HEK293 (cell line): Measurements from ENCODE around the gene HMGB2.

Experiments
- CTCF ChIA-PET: fragments of 350-600 bp; formaldehyde crosslinking; extraction: SDS; loops from one replicate; lab custom pipeline; 2021; ENCODE audit warnings: antibody characterized with exemption; lab: Yijun Ruan, JAX
- POLR2A ChIA-PET: fragments of 300-600 bp; formaldehyde crosslinking; extraction: SDS; loops from one replicate; lab custom pipeline; 2020; ENCODE audit warnings: antibody characterized with exemption, inconsistent platforms; lab: Yijun Ruan, JAX
- H3K27ac ChIP-seq: fragments of 200-500 bp; sonication (Bioruptor generic); 2 replicates; pipeline ENCODE4 v1.5.1; 2014; ENCODE audit warnings: low read depth, low read length, control low read depth, inconsistent platforms; ENCODE audit errors: extremely low read depth
- H3K36me3 ChIP-seq, 2 experiments: fragments of 200-500 bp in 1 of 2; sonication (Bioruptor generic) in 1 of 2; 1 replicate in 1 of 2; 2 replicates in 1 of 2; pipeline ENCODE4 v1.5.1; 2014 to 2017; ENCODE audit warnings: inconsistent platforms in 2 of 2, low read length in 2 of 2; ENCODE audit not compliant: control insufficient read depth in 2 of 2, insufficient read depth in 1 of 2
- H3K4me1 ChIP-seq: fragments of 200-500 bp; sonication (Bioruptor generic); 2 replicates; pipeline ENCODE4 v1.5.1; 2014; ENCODE audit warnings: mild to moderate bottlenecking, low read length, inconsistent platforms; ENCODE audit not compliant: control insufficient read depth, insufficient read depth
- H3K4me3 ChIP-seq: 2 replicates; pipeline ENCODE4 v1.5.1; 2011; ENCODE audit warnings: low read depth, mild to moderate bottlenecking, control low read depth, low read length, moderate library complexity
- H3K9me3 ChIP-seq: fragments of 200-500 bp; sonication (Bioruptor generic); 2 replicates; pipeline ENCODE4 v1.5.1; 2014; ENCODE audit warnings: low read depth, low read length, inconsistent platforms; ENCODE audit not compliant: control insufficient read depth, insufficient read depth
- BCL6B ChIP-seq: fragments of 450-650 bp; formaldehyde crosslinking; IDR thresholded peaks from 2 replicates; pipeline ENCODE4 v1.5.1; 2017; ENCODE audit warnings: missing biosample characterization, missing genetic modification characterization
- KLF17 ChIP-seq: fragments of 450-650 bp; formaldehyde crosslinking; IDR thresholded peaks from 2 replicates; pipeline ENCODE4 v1.5.1; 2016; ENCODE audit warnings: missing biosample characterization, missing genetic modification characterization
- ZBTB49 ChIP-seq: fragments of 450-650 bp; formaldehyde crosslinking; IDR thresholded peaks from 2 replicates; pipeline ENCODE4 v1.5.1; 2016; ENCODE audit warnings: missing biosample characterization, missing genetic modification characterization, low read depth
- ZNF146 ChIP-seq: fragments of 450-650 bp; formaldehyde crosslinking; IDR thresholded peaks from 2 replicates; pipeline ENCODE4 v1.5.1; 2016; ENCODE audit warnings: missing biosample characterization, missing genetic modification characterization
- ZNF202 ChIP-seq: fragments of 450-650 bp; formaldehyde crosslinking; IDR thresholded peaks from 2 replicates; pipeline ENCODE4 v1.5.1; 2016; ENCODE audit warnings: missing biosample characterization, missing genetic modification characterization, borderline replicate concordance
- ZNF211 ChIP-seq: fragments of 450-650 bp; formaldehyde crosslinking; IDR thresholded peaks from 2 replicates; pipeline ENCODE4 v1.5.1; 2016; ENCODE audit warnings: low read depth, missing biosample characterization, missing genetic modification characterization
- ZNF398 ChIP-seq: fragments of 450-650 bp; formaldehyde crosslinking; IDR thresholded peaks from 2 replicates; pipeline ENCODE4 v1.5.1; 2017; ENCODE audit warnings: missing biosample characterization, missing genetic modification characterization
- ZNF416 ChIP-seq: fragments of 450-650 bp; formaldehyde crosslinking; IDR thresholded peaks from 2 replicates; pipeline ENCODE4 v1.5.1; 2016; ENCODE audit warnings: missing biosample characterization, missing genetic modification characterization
- ZNF423 ChIP-seq: fragments of 450-650 bp; formaldehyde crosslinking; IDR thresholded peaks from 2 replicates; pipeline ENCODE4 v1.5.1; 2016; ENCODE audit warnings: missing biosample characterization, missing genetic modification characterization
- ZNF514 ChIP-seq: fragments of 450-650 bp; formaldehyde crosslinking; IDR thresholded peaks from 2 replicates; pipeline ENCODE4 v1.5.1; 2016; ENCODE audit warnings: missing biosample characterization, missing genetic modification characterization
- ZNF596 ChIP-seq: fragments of 450-650 bp; IDR thresholded peaks from 2 replicates; pipeline ENCODE4 v1.5.0; 2018; ENCODE audit warnings: missing biosample characterization, mild to moderate bottlenecking, missing genetic modification characterization, moderate library complexity
- ZNF701 ChIP-seq: fragments of 450-650 bp; formaldehyde crosslinking; IDR thresholded peaks from 2 replicates; pipeline ENCODE4 v1.5.1; 2016; ENCODE audit warnings: missing biosample characterization, missing genetic modification characterization
- ZNF704 ChIP-seq: fragments of 450-650 bp; formaldehyde crosslinking; IDR thresholded peaks from 2 replicates; pipeline ENCODE4 v1.5.1; 2016; ENCODE audit warnings: missing biosample characterization, missing genetic modification characterization
- ZNF785 ChIP-seq: fragments of 450-650 bp; formaldehyde crosslinking; IDR thresholded peaks from 2 replicates; pipeline ENCODE4 v1.5.1; 2016; ENCODE audit warnings: missing biosample characterization, missing genetic modification characterization
- ZNF837 ChIP-seq: fragments of 450-650 bp; formaldehyde crosslinking; IDR thresholded peaks from 2 replicates; pipeline ENCODE4 v1.5.1; 2016; ENCODE audit warnings: missing biosample characterization, missing genetic modification characterization
- ZNF843 ChIP-seq: fragments of 450-650 bp; formaldehyde crosslinking; IDR thresholded peaks from 2 replicates; pipeline ENCODE4 v1.5.1; 2016; ENCODE audit warnings: missing biosample characterization, missing genetic modification characterization
- ZSCAN4 ChIP-seq: fragments of 450-650 bp; formaldehyde crosslinking; IDR thresholded peaks from 2 replicates; pipeline ENCODE4 v1.5.1; 2017; ENCODE audit warnings: missing biosample characterization, missing genetic modification characterization

The HMGB2 gene

GRCh38 chr4:173345648-173346047, 11.5 kb upstream of the HMGB2 start:
- no peak overlapping the region for H3K4me3 ChIP-seq
- TF ChIP-seq ZNF146 (tag by site-specific recombination), result no peak
- TF ChIP-seq ZSCAN4 (tag by site-specific recombination), result no peak
- no peak for TF ChIP-seq ZNF202 (tag by site-specific recombination)
- no peak for TF ChIP-seq ZNF837
- no peak for TF ChIP-seq ZNF596 (tag by site-specific recombination)
- no peak for TF ChIP-seq ZBTB49 (tag by site-specific recombination)
- no peak for TF ChIP-seq BCL6B (tag by site-specific recombination)
- no peak for TF ChIP-seq ZNF423
- no peak for TF ChIP-seq ZNF398 (tag by site-specific recombination)
- TF ChIP-seq ZNF843, result no peak
- no peak for TF ChIP-seq ZNF514 (tag by site-specific recombination)
- TF ChIP-seq ZNF785, result no peak
- TF ChIP-seq ZNF704, result no peak
- TF ChIP-seq ZNF701 (tag by site-specific recombination), result no peak
- TF ChIP-seq KLF17 (tag by site-specific recombination), result no peak
- no peak for TF ChIP-seq ZNF416 (tag by site-specific recombination)
- TF ChIP-seq ZNF211, result no peak
- H3K36me3 ChIP-seq, result no peaks in the 10 kb centered on the region
- H3K27ac ChIP-seq, result no peak overlapping the region
- no peaks in the 10 kb centered on the region for H3K9me3 ChIP-seq
- ChIA-PET CTCF (interaction anchor here (0.7 to 1.0 kb wide), 4 partner anchors 9 to 24 kb away, joined by 3 to 4 read pairs (median 3); no protein-coding TSS in a partner anchor), POLR2A (interaction anchor here (1.0 to 2.5 kb wide), 4 partner anchors 11 to 26 kb away, joined by 3 to 31 read pairs (median 6); partner anchors contain the start of gene HMGB2)
- H3K4me1 ChIP-seq, result no peaks in the 10 kb centered on the region
